Mesothelial cell of epicardium (in vitro differentiated cells): Measurements from ENCODE around the gene PPP2R5E. TPM values are rescaled to one million over a fixed set of nuclear protein-coding genes. Genes with fewer than 3 reads are reported as not detected.

Source experiments
- DNase-seq, 2 experiments: peaks; one replicate each; pipeline ENCODE4 v3.0.0; 2021; ENCODE audit warnings: low spot score in 2 of 2; ENCODE audit not compliant: unreplicated experiment in 2 of 2
- H3K27ac Mint-ChIP-seq: 2 replicates; pipeline ENCODE4 v1.8.0; 2021; ENCODE audit warnings: mixed read lengths
- H3K27me3 Mint-ChIP-seq: 2 replicates; pipeline ENCODE4 v1.8.0; 2021; ENCODE audit warnings: low read depth, mixed read lengths
- H3K36me3 Mint-ChIP-seq: 2 replicates; pipeline ENCODE4 v1.8.0; 2021; ENCODE audit warnings: mixed read lengths
- H3K4me1 Mint-ChIP-seq: 2 replicates; pipeline ENCODE4 v1.8.0; 2021; ENCODE audit warnings: mixed read lengths
- H3K4me3 Mint-ChIP-seq: 2 replicates; pipeline ENCODE4 v1.8.0; 2021; ENCODE audit warnings: mild to moderate bottlenecking, moderate library complexity, mixed read lengths
- H3K9me3 Mint-ChIP-seq: 2 replicates; pipeline ENCODE4 v1.8.0; 2021; ENCODE audit warnings: mixed read lengths
- total RNA-seq: library from RNA; stranded (reverse); gene quantifications from 3 replicates; pipeline ENCODE4 v1.2.1, GENCODE V29; 2021
- TF ChIP-seq, protein P1 (sequence below): fragments of 200-600 bp; sonication (generic); IDR thresholded peaks from one replicate; pipeline ENCODE4 v1.5.0; 2021; ENCODE audit warnings: antibody characterized with exemption; ENCODE audit not compliant: unreplicated experiment

Gene PPP2R5E
- total RNA-seq, 1 donor from 2014 or later = 58.2 TPM

DNA sequence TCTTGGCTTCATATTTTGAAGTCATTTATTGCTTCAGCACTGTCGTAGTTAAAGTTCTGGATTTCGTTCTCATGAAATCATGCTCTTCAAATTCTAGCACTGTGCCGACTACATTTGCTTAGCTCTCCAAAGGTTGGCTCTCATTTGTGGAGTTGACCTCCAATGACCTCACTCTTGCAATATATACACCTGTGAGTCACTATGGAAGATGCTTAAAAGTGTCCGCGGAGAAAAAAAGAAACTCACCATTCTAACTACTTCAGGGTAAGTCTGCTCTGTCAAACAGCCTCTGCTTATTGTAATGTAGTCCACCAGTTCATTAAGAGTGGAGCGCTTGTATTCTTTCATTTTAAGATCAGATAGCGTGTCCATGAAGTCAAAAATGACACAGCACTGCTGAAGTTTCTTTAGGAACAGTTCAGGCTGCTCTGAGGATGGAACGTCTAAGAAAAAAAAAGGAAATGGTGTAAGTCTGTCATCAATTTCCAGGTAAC lies 89.7 kb downstream of the PPP2R5E start:
- TF ChIP-seq, protein P1, sequence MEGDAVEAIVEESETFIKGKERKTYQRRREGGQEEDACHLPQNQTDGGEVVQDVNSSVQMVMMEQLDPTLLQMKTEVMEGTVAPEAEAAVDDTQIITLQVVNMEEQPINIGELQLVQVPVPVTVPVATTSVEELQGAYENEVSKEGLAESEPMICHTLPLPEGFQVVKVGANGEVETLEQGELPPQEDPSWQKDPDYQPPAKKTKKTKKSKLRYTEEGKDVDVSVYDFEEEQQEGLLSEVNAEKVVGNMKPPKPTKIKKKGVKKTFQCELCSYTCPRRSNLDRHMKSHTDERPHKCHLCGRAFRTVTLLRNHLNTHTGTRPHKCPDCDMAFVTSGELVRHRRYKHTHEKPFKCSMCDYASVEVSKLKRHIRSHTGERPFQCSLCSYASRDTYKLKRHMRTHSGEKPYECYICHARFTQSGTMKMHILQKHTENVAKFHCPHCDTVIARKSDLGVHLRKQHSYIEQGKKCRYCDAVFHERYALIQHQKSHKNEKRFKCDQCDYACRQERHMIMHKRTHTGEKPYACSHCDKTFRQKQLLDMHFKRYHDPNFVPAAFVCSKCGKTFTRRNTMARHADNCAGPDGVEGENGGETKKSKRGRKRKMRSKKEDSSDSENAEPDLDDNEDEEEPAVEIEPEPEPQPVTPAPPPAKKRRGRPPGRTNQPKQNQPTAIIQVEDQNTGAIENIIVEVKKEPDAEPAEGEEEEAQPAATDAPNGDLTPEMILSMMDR = no peak
- H3K27ac Mint-ChIP-seq = peak overlapping the region; percentile 75
- no peaks in the 10 kb centered on the region for H3K27me3 Mint-ChIP-seq
- peaks cover 23% of the 10 kb centered on the region for H3K4me1 Mint-ChIP-seq
- H3K9me3 Mint-ChIP-seq = no peaks in the 10 kb centered on the region
- DNase-seq = no peak
- H3K36me3 Mint-ChIP-seq = peaks cover 14% of the 10 kb centered on the region
- no peak overlapping the region for H3K4me3 Mint-ChIP-seq

GRCh38 chr14:63452796-63453195 lies 90.4 kb downstream of the PPP2R5E start:
- Mint-ChIP-seq H3K27me3 (no peaks in the 10 kb centered on the region), H3K27ac (peak overlapping the region; percentile 7), H3K9me3 (no peaks in the 10 kb centered on the region), H3K4me1 (peaks cover 21% of the 10 kb centered on the region), H3K36me3 (peaks cover 14% of the 10 kb centered on the region), H3K4me3 (no peak overlapping the region)
- TF ChIP-seq, protein P1 = no peak
- no peak for DNase-seq

DNA sequence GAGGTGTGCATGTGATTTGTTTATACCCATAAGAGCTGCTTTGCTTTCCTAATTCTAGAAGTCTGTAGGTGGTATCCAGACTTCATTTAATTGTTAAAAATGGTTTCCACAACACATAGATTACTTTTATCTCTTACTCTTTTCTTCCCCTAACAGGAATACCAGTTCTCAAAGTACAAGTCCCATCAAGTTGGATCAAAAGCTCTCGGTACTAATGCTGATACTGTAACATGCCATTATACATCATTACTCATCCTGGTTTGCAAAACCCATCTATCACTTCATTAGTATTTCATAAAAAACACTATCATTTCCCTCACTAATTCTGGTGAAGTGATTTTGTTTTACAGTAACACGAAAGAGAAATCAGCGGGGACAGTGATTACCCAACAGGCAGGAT lies 94.3 kb downstream of the PPP2R5E start:
- TF ChIP-seq, protein P1 = no peak
- Mint-ChIP-seq H3K4me1 (peaks cover 20% of the 10 kb centered on the region), H3K4me3 (no peak overlapping the region), H3K36me3 (peaks cover 27% of the 10 kb centered on the region), H3K27ac (no peak overlapping the region), H3K27me3 (no peaks in the 10 kb centered on the region), H3K9me3 (no peaks in the 10 kb centered on the region)
- no peak for DNase-seq

GRCh38 chr14:63444588-63444987 lies 98.6 kb downstream of the PPP2R5E start:
- H3K4me1 Mint-ChIP-seq = peaks cover 37% of the 10 kb centered on the region
- no peak overlapping the region for H3K4me3 Mint-ChIP-seq

GRCh38 chr14:63443988-63444387 lies 99.2 kb downstream of the PPP2R5E start:
- Mint-ChIP-seq H3K36me3 (peaks cover 21% of the 10 kb centered on the region), H3K27me3 (no peaks in the 10 kb centered on the region), H3K9me3 (no peaks in the 10 kb centered on the region), H3K4me1 (peaks cover 37% of the 10 kb centered on the region), H3K27ac (peak overlapping the region; percentile 70), H3K4me3 (no peak overlapping the region)
- TF ChIP-seq, protein P1 = no peak
- no peak for DNase-seq

More at GRCh38 chr14:63444588-63444987, 98.6 kb downstream of the PPP2R5E start:
- peaks cover 22% of the 10 kb centered on the region for H3K36me3 Mint-ChIP-seq
- no peaks in the 10 kb centered on the region for H3K9me3 Mint-ChIP-seq
- no peak overlapping the region for H3K27ac Mint-ChIP-seq
- no peaks in the 10 kb centered on the region for H3K27me3 Mint-ChIP-seq
- no peak for DNase-seq
- TF ChIP-seq, protein P1 = no peak

DNA sequence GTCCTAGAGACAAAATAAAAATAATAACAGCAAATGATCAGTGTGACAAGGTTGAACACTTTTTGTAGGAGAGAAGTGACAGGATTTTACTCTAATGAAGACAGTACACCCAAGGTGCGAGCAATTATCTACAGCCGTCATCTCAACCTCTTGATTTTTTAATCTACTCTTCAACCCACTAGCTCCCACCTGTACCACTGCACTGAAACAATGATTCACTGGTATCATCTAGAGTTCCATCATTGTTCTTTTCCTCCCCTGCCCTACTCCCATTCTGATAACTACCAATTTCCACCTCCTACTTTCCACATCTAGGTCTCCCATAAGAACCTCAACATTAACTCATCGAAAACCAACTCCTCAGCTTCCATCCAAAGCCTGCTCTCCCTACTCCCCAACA lies 99.8 kb downstream of the PPP2R5E start:
- Mint-ChIP-seq H3K27me3 (no peaks in the 10 kb centered on the region), H3K27ac (peak overlapping the region; percentile 70), H3K9me3 (no peaks in the 10 kb centered on the region), H3K36me3 (peaks cover 18% of the 10 kb centered on the region), H3K4me1 (peaks cover 41% of the 10 kb centered on the region), H3K4me3 (no peak overlapping the region)
- DNase-seq = no peak
- TF ChIP-seq, protein P1 = no peak
